IMR-90 (cell line): ENCODE data around the gene ARF6. TPM values are rescaled to one million over a fixed set of nuclear protein-coding genes. Genes with fewer than 3 reads are reported as not detected.

ENCODE experiments used
- ATAC-seq: fragments of 200-7000 bp; cut with Tn5 transposase; 2 replicates; pipeline ENCODE4 v1.9.1; 2020; ENCODE audit warnings: low read depth, mild to moderate bottlenecking, moderate library complexity
- BruUV-seq: library from RNA; stranded (reverse); fragments of 400-500 nt; replicated peaks from 2 replicates; lab custom pipeline; 2021; lab: Mats Ljungman, UMichigan
- CTCF ChIA-PET: fragments of 300-600 bp; formaldehyde crosslinking; extraction: SDS; loops from one replicate; lab custom pipeline; 2021; ENCODE audit warnings: antibody characterized with exemption; lab: Yijun Ruan, JAX
- POLR2A ChIA-PET: fragments of 300-600 bp; sonication (Branson Sonifier 250); formaldehyde crosslinking; loops from one replicate; lab custom pipeline; 2022; ENCODE audit warnings: antibody characterized with exemption; ENCODE audit not compliant: unreplicated experiment; lab: Charles Lee
- DNase-seq: peaks from one replicate; pipeline ENCODE4 v3.0.0; 2013
- H2AFZ ChIP-seq: replicated peaks from 2 replicates; pipeline ENCODE3; 2013; ENCODE audit warnings: low read length, mild to moderate bottlenecking; ENCODE audit not compliant: poor library complexity
- H2AK5ac ChIP-seq: 2 replicates; pipeline ENCODE4 v1.6.1; 2013; ENCODE audit warnings: low read depth, low read length, inconsistent platforms
- H2AK9ac ChIP-seq: replicated peaks from 2 replicates; pipeline ENCODE3; 2013; ENCODE audit warnings: mild to moderate bottlenecking, low read depth, low read length, moderate library complexity; ENCODE audit not compliant: poor library complexity
- H2BK120ac ChIP-seq: 2 replicates; pipeline ENCODE4 v1.6.1; 2013; ENCODE audit warnings: low read depth, low read length, inconsistent platforms
- H2BK15ac ChIP-seq: 3 replicates; pipeline ENCODE4 v1.6.1; 2013; ENCODE audit warnings: low read depth, low read length, inconsistent platforms
- H2BK20ac ChIP-seq: 2 replicates; pipeline ENCODE4 v1.6.1; 2013; ENCODE audit warnings: low read depth, mild to moderate bottlenecking, inconsistent platforms, low read length, moderate library complexity
- H2BK5ac ChIP-seq: 2 replicates; pipeline ENCODE4 v1.6.1; 2013; ENCODE audit warnings: mild to moderate bottlenecking, low read depth, low read length, inconsistent platforms; ENCODE audit not compliant: poor library complexity, severe bottlenecking
- H3K14ac ChIP-seq: replicated peaks from 2 replicates; pipeline ENCODE4 v1.6.1; 2013; ENCODE audit warnings: low read depth, low read length, inconsistent platforms
- H3K18ac ChIP-seq: 2 replicates; pipeline ENCODE4 v1.6.1; 2013; ENCODE audit warnings: low read depth, low read length, control low read depth
- H3K23ac ChIP-seq: 2 replicates; pipeline ENCODE4 v1.6.1; 2013; ENCODE audit warnings: low read depth, low read length, inconsistent platforms
- H3K27ac ChIP-seq: 2 replicates; pipeline ENCODE4 v1.5.1; 2013; ENCODE audit warnings: mild to moderate bottlenecking, control low read depth, low read length; ENCODE audit not compliant: insufficient read depth
- H3K27me3 ChIP-seq: 2 replicates; pipeline ENCODE4 v1.6.1; 2013; ENCODE audit warnings: low read length; ENCODE audit not compliant: control insufficient read depth, insufficient read depth
- H3K36me3 ChIP-seq: 2 replicates; pipeline ENCODE4 v1.6.1; 2013; ENCODE audit warnings: low read length, mixed read lengths; ENCODE audit not compliant: control insufficient read depth, insufficient read depth
- H3K4ac ChIP-seq: 2 replicates; pipeline ENCODE4 v1.6.1; 2013; ENCODE audit warnings: low read depth, low read length, inconsistent platforms
- H3K4me1 ChIP-seq: 2 replicates; pipeline ENCODE4 v1.6.1; 2013; ENCODE audit warnings: low read length, mixed read lengths; ENCODE audit not compliant: control insufficient read depth, insufficient read depth
- H3K4me2 ChIP-seq: 2 replicates; pipeline ENCODE4 v1.6.1; 2013; ENCODE audit warnings: low read depth, mild to moderate bottlenecking, control low read depth, low read length, moderate library complexity
- H3K4me3 ChIP-seq: 2 replicates; pipeline ENCODE4 v1.5.1; 2013; ENCODE audit warnings: low read depth, mild to moderate bottlenecking, control low read depth, low read length, moderate library complexity; ENCODE audit not compliant: insufficient read depth
- H3K56ac ChIP-seq: 2 replicates; pipeline ENCODE4 v1.6.1; 2013; ENCODE audit warnings: low read length, inconsistent platforms; ENCODE audit not compliant: insufficient read depth; ENCODE audit errors: extremely low read depth
- H3K79me1 ChIP-seq, 2 experiments: 2 replicates each; pipeline ENCODE4 v1.6.1; 2013; ENCODE audit warnings: low read length in 2 of 2, inconsistent platforms in 1 of 2, low read depth in 1 of 2
- H3K9ac ChIP-seq: 2 replicates; pipeline ENCODE4 v1.6.1; 2013; ENCODE audit warnings: low read depth, low read length, control low read depth
- H3K9me1 ChIP-seq: 2 replicates; pipeline ENCODE4 v1.6.1; 2013; ENCODE audit warnings: low read length, inconsistent platforms; ENCODE audit not compliant: insufficient read depth
- H3K9me3 ChIP-seq: 2 replicates; pipeline ENCODE4 v1.6.1; 2013; ENCODE audit warnings: low read length; ENCODE audit not compliant: control insufficient read depth, insufficient read depth
- H4K20me1 ChIP-seq: 2 replicates; pipeline ENCODE4 v1.6.1; 2013; ENCODE audit warnings: low read length, inconsistent platforms; ENCODE audit not compliant: insufficient read depth
- H4K5ac ChIP-seq: 2 replicates; pipeline ENCODE4 v1.6.1; 2013; ENCODE audit warnings: mild to moderate bottlenecking, low read depth, low read length, control low read depth
- H4K8ac ChIP-seq, 2 experiments: 2 replicates each; pipeline ENCODE4 v1.6.1; 2013; ENCODE audit warnings: low read depth in 2 of 2, low read length in 2 of 2, control low read depth in 1 of 2, inconsistent platforms in 1 of 2
- H4K91ac ChIP-seq: 2 replicates; pipeline ENCODE4 v1.6.1; 2013; ENCODE audit warnings: low read depth, low read length, inconsistent platforms; ENCODE audit not compliant: insufficient read depth
- BHLHE40 ChIP-seq: fragments of 150-350 bp; IDR thresholded peaks from 2 replicates; pipeline ENCODE4 v1.6.1; 2016; ENCODE audit warnings: mild to moderate bottlenecking, low read depth, low read length
- CEBPB ChIP-seq: IDR thresholded peaks from 2 replicates; pipeline ENCODE4 v1.6.1; 2012; ENCODE audit warnings: low read depth, low read length, improper control_type of control experiment
- CHD1 ChIP-seq: IDR thresholded peaks from 2 replicates; pipeline ENCODE4 v1.6.1; 2012; ENCODE audit warnings: low read depth, low read length, improper control_type of control experiment
- FOS ChIP-seq: fragments of 150-350 bp; IDR thresholded peaks from 2 replicates; pipeline ENCODE4 v1.6.1; 2016; ENCODE audit warnings: low read depth, low read length
- MAFK ChIP-seq: IDR thresholded peaks from 2 replicates; pipeline ENCODE4 v1.6.1; 2012; ENCODE audit warnings: low read depth, low read length, improper control_type of control experiment
- POLR2A ChIP-seq: IDR thresholded peaks from 2 replicates; pipeline ENCODE4 v1.6.1; 2012; ENCODE audit warnings: mild to moderate bottlenecking, low read depth, low read length
- RAD21 ChIP-seq: IDR thresholded peaks from 2 replicates; pipeline ENCODE4 v1.6.1; 2012; ENCODE audit warnings: low read length, improper control_type of control experiment
- RCOR1 ChIP-seq: IDR thresholded peaks from 2 replicates; pipeline ENCODE4 v1.6.1; 2012; ENCODE audit warnings: mild to moderate bottlenecking, low read length, improper control_type of control experiment; ENCODE audit not compliant: insufficient replicate concordance
- RFX5 ChIP-seq: IDR thresholded peaks from 2 replicates; pipeline ENCODE4 v1.8.0; 2012; ENCODE audit warnings: low read depth, mild to moderate bottlenecking, low read length, moderate library complexity
- SMC3 ChIP-seq: fragments of 150-350 bp; IDR thresholded peaks from 2 replicates; pipeline ENCODE4 v1.6.1; 2016; ENCODE audit warnings: low read depth, mild to moderate bottlenecking, antibody characterized with exemption, low read length, moderate library complexity
- WGBS, 2 experiments: methylation state at CpG; one replicate each; pipeline versions ENCODE4 v1.1.5 to v1.1.7; 2013; ENCODE audit warnings: missing lambda C conversion rate in 2 of 2; ENCODE audit not compliant: insufficient read length in 1 of 2; ENCODE audit errors: extremely low coverage in 2 of 2; 5-methylcytosine and 5-hydroxymethylcytosine counted together
- dilution Hi-C: fragments of 300-500 bp; cut with HindIII; formaldehyde crosslinking; loops from one replicate; pipeline ENCODE4 v1.14.3; 2018; ENCODE audit warnings: low sequenced_read_pairs; ENCODE audit not compliant: unreplicated experiment
- in situ Hi-C: fragments of 300-500 bp; cut with MboI; formaldehyde crosslinking; loops from 3 replicates; pipeline ENCODE4 v1.14.3; 2019; ENCODE audit warnings: low sequenced_read_pairs, inconsistent platforms, mixed read lengths
- intact Hi-C: fragments of 100-400 bp; cut with micrococcal nuclease; formaldehyde crosslinking; loops from 2 replicates; pipeline ENCODE4 v1.10.0; 2022
- polyA plus RNA-seq, 3 experiments: library from polyadenylated mRNA; depleted of rRNA; stranded (reverse); fragments of >200 nt; gene quantifications; 2 replicates each; pipeline ENCODE4 v1.2.3, GENCODE V29; 2012; ENCODE audit warnings: low replicate concordance in 1 of 3
- total RNA-seq: library from RNA; depleted of rRNA; stranded (reverse); fragments of >200 nt; gene quantifications from 2 replicates; pipeline ENCODE4 v1.2.3, GENCODE V29; 2012
- TF ChIP-seq, protein P1 (sequence below): fragments of 150-350 bp; IDR thresholded peaks from 2 replicates; pipeline ENCODE4 v1.6.1; 2017; ENCODE audit warnings: mild to moderate bottlenecking, antibody characterized with exemption, low read length, low read depth
- TF ChIP-seq, protein P2 (sequence below): conservative IDR thresholded peaks from 2 replicates; pipeline ENCODE4 v1.5.1; 2012; ENCODE audit warnings: mild to moderate bottlenecking, low read depth, low read length, improper control_type of control experiment

ARF6 gene
- total and polyA plus RNA-seq, 2 of the 4 experiments (the other 2 are of a cell fraction) = 32.1 to 40.1 TPM

DNA sequence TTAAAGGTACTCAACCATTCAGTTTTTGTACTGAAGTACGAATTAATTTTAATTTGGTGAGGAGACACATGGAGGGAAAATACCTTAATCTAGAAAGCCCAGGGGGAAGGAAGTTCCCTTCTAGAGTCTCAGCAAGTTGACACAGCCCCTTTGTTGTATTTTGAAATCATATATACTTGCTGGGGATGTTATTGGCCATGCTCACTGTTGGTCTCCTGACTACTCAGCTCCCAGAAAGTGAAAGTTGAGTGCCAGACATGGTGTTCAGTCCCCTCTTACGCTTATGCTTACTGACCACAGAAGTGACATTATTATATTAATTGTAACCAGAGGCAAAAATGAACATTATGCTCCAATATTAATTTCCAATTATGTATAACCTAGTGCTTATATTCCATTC is 28.1 kb downstream of the ARF6 start:
- Histone ChIP-seq H3K36me3 (no peaks in the 10 kb centered on the region), H2BK20ac (no peak overlapping the region), H2BK120ac (no peak overlapping the region), H3K27ac (no peak overlapping the region), H4K91ac (no peak overlapping the region), H2BK15ac (no peak overlapping the region), H3K4me1 (no peaks in the 10 kb centered on the region), H2AFZ (no peak overlapping the region), H3K14ac (no peak overlapping the region), H3K4ac (no peak overlapping the region), H3K56ac (no peak overlapping the region), H4K8ac (no peak overlapping the region), H4K20me1 (no peaks in the 10 kb centered on the region), H4K5ac (no peak overlapping the region), H3K18ac (no peak overlapping the region), H3K79me1 (no peaks in the 10 kb centered on the region), H2BK5ac (no peak overlapping the region), H2AK5ac (no peak overlapping the region), H3K9ac (no peak overlapping the region), H3K4me3 (no peak overlapping the region), H2AK9ac (no peak overlapping the region), H3K9me1 (no peaks in the 10 kb centered on the region), H3K23ac (no peak overlapping the region), H3K27me3 (no peaks in the 10 kb centered on the region), H3K9me3 (no peaks in the 10 kb centered on the region), H3K4me2 (no peak overlapping the region)
- dilution Hi-C loops = no loop called here
- no TSS peak for BruUV-seq
- in situ Hi-C loops = no loop called here
- TF ChIP-seq MAFK = no peak
- TF ChIP-seq POLR2A = no peak
- TF ChIP-seq FOS = no peak
- no peak for TF ChIP-seq RFX5
- TF ChIP-seq RCOR1 = no peak
- TF ChIP-seq, protein P1, sequence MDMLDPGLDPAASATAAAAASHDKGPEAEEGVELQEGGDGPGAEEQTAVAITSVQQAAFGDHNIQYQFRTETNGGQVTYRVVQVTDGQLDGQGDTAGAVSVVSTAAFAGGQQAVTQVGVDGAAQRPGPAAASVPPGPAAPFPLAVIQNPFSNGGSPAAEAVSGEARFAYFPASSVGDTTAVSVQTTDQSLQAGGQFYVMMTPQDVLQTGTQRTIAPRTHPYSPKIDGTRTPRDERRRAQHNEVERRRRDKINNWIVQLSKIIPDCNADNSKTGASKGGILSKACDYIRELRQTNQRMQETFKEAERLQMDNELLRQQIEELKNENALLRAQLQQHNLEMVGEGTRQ = no peak
- no peak for TF ChIP-seq RAD21
- TF ChIP-seq, protein P2, sequence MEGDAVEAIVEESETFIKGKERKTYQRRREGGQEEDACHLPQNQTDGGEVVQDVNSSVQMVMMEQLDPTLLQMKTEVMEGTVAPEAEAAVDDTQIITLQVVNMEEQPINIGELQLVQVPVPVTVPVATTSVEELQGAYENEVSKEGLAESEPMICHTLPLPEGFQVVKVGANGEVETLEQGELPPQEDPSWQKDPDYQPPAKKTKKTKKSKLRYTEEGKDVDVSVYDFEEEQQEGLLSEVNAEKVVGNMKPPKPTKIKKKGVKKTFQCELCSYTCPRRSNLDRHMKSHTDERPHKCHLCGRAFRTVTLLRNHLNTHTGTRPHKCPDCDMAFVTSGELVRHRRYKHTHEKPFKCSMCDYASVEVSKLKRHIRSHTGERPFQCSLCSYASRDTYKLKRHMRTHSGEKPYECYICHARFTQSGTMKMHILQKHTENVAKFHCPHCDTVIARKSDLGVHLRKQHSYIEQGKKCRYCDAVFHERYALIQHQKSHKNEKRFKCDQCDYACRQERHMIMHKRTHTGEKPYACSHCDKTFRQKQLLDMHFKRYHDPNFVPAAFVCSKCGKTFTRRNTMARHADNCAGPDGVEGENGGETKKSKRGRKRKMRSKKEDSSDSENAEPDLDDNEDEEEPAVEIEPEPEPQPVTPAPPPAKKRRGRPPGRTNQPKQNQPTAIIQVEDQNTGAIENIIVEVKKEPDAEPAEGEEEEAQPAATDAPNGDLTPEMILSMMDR = no peak
- TF ChIP-seq BHLHE40 = no peak
- no peak for TF ChIP-seq SMC3
- no peak for TF ChIP-seq CEBPB
- no peak for TF ChIP-seq CHD1
- ChIA-PET CTCF (no interaction called here), POLR2A (no interaction called here)
- intact Hi-C loops = no loop called here
- WGBS, 2 experiments = 100% methylated on average over 1 of the region's 2 CpGs; no CpG with 5 or more reads in 1 of the 2 experiments
- DNase-seq (no peak), ATAC-seq (no peak)
